Activated CD8-positive, alpha-beta memory T cell treated with anti-CD3 and anti-CD28 coated beads for 48 hours (primary cell): ENCODE data around the gene KCNIP4.

Experiments used
- DNase-seq, 3 experiments: peaks; one replicate each; pipeline ENCODE4 v3.0.0-alpha.2; 2020; ENCODE audit warnings: low read depth in 2 of 3, low spot score in 2 of 3

KCNIP4 gene

DNA sequence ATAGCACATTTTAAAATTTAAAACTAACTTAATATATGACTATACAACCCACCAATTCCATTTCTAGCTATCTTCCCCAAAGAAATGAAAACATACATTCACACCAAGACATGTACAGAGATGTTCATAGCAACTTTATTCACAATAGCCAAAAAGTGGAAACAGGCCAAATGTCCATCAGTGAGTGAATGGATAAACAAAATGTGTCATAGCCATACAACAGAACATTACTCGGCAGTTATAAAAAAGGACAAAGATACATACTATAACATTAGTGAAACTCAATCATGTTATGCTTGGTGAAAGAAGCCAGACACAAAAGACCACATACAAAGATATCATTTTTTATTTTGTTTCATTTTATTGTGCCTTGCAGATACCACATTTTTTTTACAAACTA lies 851.5 kb downstream of the KCNIP4 start:
- DNase-seq = no peak

DNA sequence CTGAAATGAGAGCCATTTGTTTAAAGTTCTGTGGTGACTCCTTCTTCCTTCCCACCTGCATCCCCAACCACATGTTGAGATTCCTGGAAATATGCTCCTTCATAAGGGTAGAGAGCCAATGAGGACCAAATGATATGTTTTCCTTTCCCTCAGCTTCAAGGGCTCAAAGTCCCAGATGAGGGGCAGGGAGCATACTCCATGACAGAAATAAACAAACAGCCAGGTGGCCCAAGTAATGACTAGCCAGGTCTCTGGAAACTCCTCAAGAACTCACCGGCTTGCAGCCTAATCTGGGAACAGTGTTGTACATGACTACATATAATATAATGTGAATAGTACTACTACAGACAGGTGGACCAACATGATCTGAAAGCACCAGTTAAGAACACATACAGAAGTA lies 856.0 kb downstream of the KCNIP4 start:
- no peak for DNase-seq

DNA sequence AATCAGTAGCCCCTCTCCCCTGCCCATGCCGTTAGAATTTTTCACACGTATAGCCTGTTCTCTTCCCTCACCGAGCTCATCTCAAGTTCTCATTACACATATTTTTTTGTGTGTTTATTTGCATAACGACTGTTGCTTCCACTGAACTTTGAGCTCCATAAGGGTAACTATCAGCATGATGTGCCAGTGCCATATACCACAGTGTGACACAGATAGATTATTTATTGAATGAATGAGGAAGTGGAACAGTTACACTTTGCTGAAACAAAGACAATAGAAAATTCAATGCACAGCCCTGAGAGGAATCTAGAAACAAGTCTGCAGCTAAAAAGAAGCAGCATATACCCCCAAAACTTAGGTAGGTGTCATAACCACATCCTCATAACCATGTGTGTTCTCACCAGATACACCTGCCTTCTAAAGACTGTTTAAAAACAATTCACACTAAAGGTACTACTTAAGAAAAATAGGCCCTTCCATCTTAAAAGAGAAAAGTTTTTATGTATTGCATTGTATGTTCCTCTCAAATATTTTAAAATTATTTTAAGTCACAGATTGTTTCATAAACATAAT lies 858.4 kb downstream of the KCNIP4 start:
- DNase-seq = no peak

DNA sequence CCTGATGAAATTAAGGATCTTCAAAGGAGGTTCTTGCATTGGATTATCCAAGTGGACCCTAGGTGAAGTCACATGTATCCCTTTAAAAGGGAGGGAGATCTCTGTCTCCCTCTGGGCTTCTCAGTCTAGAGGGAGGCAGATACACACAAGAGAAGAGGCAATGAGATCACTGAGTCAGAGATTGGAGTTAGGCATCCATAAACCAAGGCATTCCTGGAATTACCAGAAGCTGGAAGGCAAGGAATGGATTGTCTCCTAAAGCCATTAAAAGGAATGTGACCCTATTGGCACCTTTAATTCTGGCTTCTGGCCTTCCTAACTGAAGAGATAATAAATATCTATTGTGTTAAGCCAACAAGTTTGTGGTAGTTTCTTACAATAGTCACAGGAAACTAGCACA lies 865.2 kb downstream of the KCNIP4 start:
- DNase-seq = no peak

DNA sequence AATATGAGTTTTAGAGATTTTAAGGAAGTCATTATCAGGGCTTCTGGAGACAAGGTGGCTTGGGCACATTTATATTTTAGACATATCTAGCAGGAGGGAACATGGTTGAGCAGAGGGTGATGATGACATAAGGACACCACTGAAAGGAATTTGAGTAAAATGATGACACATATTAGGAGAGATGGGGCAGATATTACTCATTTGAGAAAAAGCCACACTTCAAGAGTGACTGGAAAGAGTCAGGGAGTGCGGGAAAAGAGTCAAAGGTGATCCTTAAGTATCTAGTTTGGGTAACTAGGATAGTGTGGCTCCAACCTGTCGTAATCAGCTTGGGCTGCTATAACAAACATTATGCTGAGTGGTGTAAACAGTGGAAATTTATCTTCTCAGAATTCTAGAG lies 870.6 kb downstream of the KCNIP4 start:
- no peak for DNase-seq

DNA sequence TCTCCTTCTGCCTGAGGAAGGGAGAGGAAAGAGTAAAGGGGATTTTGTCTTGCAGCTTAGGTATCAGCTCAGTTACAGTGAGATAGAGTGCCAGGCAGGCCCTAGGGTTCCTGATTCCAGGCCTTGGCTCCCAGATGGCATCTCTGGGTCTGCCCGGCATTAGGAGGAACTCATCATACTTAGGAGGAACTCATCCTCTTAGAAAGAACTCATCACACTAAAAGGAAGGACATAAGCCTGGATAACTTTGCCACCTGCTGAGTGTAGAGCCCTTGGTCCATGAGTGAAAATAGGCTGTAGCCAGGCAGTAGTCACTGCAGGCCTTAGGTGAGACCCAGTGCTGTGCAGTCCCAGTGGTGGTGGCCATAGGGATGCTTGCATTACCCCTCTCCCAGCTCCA lies 881.2 kb downstream of the KCNIP4 start:
- DNase-seq = no peak

DNA sequence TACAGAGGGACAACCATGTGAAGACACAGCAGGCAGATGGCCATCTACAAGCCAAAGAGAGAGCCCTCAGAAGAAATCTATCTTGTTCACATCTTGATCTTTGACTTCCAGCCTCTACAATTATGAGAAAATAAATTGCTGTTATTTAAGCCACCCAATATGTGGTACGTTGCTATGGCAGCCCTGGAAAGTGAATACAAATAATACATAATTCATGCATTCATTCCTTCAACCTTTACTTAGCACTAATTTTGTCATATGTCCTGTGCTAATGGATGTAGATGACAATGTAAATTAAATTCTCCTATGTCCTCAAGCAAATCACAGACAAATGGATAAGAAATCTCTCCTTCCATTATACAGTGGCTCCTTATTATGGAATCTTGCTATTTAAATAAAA lies 886.7 kb downstream of the KCNIP4 start:
- no peak for DNase-seq

DNA sequence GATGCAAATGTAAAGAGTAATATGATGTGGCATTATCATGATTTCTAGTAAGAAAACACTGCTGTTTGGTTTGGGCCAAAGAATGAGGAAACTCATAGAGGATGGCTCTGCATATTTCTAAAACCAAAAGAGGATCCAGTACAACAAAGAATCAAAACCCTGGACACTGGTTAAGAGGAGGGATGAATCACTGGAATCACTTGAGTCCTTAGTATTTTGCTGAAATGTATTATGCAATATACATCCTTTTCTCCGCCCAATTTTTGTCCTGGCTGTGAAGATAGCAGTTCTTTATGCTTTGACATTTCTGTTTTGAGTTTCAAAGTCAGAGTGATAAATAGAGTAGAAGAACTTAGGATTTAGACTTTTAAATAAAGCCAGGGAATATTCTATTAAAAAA lies 902.4 kb downstream of the KCNIP4 start:
- no peak for DNase-seq

DNA sequence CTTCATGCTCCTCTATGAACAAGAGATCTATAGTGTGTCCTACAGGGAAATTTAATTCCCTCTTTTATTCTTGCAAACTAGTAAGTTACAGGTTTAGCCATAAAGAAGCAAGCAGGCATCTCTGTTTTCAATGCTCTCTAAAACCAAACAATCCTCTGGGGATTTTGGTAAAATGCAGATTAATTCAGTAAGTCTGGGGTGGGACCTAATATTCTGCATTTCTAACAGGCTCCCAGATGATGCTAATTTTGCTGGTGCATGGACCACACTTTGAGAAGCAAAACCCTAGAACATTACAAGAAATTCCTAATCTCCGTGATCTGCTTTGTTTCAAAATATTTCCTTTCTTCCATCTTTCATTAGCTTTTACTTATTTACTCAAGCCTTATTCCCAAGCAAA lies 903.5 kb downstream of the KCNIP4 start:
- no peak for DNase-seq

DNA sequence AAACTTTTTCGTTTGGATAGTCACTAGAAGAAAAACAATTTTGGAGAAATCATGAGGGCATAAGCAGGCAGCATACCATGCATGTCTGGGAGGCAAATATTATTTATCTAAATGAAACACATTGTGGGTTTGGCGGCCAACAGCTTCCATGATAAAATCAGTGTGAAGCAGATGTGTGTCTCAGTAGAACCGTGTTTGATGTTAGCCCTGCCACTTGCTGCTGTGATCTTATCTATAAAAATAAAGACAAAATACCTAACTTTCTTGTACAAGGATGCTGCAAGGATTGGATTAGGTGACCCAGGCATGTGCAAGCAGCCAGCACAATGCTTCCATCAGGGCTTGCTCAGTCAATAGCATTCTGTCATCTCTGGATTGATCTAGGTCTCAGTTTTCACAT lies 906.9 kb downstream of the KCNIP4 start:
- DNase-seq = no peak

DNA sequence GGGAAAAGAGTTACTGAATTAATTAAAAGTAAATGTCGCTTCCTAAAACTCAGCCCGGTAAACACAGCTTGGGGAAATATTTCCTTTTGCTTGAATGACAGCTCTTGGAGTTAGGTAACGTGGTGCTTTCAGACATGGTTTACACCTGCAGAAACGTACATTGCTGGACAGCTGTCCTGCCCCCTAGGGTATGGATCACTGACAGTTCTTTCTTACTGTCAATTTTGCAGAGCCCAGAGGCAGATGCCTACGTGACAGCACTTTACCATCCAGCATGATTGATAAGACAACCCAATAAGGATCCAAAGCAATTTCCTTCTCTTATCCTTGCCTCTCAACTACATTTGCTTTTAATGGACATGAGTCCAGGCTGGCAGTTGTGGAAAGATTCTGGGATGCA lies 913.8 kb downstream of the KCNIP4 start:
- DNase-seq = no peak

DNA sequence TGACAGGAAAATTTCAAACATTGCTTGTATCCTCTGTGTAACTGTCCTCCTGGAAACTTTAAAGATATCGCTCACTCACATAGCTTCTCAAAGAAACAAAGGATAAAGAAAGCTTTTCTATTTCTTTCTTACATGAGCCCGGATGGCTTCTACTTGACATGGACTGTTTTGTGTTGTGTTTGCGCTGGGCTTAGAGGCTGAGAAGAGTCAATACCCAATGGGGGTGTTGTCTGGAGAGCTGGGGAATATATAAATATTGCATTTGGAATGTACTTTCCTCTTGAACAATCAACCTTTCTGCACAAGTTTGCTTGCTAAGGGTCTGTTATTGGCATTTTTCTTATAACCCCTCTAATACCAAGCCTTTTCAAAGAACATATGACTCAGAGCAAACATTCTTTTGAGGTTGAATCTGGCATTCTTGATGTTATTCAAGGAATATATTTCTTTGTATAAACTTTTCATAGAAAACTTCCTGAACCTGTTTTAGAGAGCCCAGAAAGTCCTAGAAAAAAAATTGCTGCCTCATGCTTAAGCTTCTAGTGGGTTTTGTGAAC lies 916.4 kb downstream of the KCNIP4 start:
- no peak for DNase-seq

DNA sequence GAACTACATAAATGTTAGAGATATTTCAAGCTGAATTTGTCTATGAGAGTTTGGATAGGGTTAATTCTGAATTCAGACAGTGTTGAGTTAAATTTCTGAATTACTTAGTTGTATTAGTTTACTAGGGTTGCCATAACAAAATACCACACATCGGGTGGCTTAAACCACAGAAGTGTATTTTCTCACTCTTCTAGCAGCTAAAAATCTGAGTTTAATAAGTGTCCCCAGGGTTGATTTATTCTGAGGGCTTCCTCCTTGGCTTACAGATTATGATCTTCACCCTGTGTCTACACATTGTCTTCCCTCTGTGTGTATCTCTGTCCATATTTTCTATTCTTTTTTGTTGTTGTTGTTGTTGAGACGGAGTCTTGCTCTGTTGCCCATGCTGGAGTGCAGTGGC lies 929.8 kb downstream of the KCNIP4 start:
- DNase-seq = no peak

DNA sequence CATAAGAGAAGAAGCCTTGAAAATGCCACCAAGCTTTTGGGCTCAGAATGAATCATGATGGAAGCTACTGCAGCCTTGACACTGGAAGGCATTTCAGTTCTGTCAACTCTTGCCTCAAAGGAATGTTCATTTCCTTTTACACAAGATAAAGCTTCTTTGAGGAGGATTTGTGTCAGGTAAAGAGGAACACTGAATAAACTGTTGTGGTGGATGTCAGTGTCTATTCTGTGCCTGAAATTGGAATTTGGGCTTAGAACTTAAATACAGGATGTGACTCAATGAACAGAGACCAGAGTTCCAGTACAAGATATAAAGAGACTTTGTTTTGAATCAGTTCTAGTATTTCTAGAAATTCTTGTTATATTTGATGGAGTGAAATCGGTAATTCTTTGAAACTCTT lies 935.1 kb downstream of the KCNIP4 start:
- DNase-seq = no peak

DNA sequence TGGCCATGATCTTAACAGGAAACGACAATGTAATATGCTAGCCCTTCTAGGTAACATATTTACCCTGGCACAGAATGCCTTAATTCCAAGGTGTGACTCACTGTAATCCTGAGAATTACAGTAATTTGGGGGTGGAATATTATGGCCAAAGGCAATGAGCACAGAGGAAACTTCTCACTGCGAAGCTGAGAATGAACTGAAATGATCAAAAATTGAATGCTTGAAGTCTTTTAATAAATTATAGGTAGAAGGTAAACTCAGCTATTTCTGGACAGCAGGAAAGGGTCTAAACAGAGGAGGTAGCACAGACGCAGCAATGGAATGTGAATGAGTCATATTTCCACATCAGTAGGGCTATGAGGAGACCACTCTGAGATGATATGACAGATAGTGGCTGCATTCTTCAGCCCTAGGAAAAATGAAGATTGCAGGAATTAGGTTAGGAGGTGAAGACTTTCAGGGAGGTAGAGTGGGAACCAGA lies 935.7 kb downstream of the KCNIP4 start:
- DNase-seq = no peak

DNA sequence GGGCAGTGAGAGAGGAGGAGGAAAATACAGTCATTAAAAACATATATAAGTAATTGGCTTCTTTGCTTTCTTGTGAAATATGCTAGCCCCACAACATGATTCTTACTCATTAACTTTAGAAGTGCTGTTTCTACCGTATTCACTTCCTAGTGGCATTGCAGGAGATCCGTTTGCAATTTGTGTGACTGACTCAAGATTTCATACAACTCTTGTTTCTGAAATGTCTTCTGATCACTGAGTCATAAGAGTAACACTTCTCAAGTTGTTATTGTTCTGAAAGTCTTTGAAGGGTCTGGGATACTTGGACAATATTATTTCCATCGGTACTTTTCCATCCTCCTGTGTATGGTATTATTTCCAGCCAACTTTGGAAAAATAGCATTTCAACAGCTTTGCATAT lies 937.5 kb downstream of the KCNIP4 start:
- no peak for DNase-seq

DNA sequence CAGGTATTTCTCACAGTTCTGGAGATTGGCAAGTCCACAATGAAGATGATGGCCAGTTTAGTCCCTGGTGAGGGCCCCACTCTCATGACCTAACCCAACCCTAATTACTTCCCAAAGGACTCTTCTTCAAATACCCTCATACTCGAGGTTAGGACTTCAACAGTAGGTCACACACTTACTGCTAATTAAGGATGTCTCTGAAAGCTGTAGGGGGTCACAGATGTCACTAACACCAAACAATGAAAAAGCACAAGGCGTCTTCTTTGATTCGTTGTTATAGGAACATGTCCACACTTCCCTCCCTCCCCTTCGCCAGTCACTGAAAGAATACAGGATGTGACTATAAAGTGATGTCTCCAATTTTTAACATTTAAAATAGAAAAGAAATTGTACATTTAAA lies 938.6 kb downstream of the KCNIP4 start:
- no peak for DNase-seq

DNA sequence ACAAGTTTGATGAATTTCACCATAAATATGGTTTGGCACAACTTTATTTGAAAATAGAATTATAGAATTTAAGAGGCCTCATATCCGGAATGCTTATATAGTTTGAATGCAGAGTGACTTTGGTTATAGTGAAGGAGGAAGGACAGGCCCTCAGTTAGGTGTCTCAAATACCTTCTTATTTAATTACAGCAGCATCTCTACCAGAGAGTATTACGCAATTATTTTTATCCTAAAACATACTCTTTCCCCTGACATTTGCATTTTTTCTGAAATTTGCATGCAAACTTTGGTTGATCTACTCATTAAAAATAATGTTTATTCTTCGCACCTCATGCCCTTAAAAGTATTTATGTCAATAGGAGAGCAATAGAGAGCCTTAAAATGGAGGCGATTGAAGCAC lies 942.9 kb downstream of the KCNIP4 start:
- no peak for DNase-seq

DNA sequence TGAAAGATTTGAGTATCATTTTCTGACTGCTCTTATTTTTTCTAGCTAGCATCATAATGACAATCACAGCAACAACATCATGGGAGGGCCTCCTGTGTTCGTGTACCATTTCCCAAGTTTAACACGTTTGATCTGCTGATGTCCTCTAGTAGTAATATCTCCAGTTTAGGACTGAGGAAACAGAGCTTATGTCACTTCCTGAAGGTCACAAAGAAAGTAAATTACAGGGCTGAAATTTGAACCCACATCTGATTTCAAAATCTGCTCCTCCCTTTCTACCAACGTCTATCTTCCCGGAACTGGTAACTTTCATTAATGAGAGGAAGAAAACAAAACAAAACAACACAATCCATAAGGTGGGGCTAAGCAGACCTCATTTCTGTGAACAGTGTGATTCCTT lies 945.6 kb downstream of the KCNIP4 start:
- no peak for DNase-seq

DNA sequence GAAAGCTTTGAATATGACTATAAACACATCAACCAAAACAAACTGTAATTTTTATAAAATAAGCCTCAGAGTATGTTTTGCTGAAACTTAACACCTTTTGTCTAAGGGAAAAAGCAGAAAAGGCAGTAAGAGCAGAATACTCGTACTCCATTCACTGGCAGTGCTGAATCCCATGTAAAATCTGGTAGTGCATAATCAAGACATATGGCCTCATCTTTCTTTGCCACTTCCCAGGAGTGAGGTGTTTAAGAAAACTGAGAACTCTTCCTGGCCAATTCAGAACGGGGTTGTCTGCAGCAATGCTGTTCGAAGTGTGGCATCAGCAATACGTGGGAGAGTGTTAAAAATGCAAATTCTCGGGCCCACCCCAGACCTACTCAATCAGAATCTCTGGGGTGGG lies 946.3 kb downstream of the KCNIP4 start:
- DNase-seq = no peak

DNA sequence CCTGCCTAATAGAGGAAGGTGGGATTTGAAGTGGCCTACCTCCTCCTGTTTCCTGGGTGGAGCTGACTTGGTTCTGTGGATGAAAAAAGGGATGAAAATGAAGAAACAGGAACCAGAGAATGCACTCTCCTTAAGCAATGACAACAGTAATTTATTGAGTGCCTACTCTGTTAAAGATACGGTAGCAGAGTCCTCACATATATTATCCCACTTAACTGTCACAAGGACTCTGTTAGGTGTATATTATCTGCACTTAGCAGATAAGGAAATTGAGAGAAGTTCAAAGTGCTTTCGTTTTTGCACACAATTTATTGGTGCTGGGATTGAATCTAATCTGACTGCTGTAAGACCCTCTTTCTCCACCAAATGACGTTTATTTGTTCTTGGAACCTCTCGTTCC lies 947.1 kb downstream of the KCNIP4 start:
- no peak for DNase-seq

DNA sequence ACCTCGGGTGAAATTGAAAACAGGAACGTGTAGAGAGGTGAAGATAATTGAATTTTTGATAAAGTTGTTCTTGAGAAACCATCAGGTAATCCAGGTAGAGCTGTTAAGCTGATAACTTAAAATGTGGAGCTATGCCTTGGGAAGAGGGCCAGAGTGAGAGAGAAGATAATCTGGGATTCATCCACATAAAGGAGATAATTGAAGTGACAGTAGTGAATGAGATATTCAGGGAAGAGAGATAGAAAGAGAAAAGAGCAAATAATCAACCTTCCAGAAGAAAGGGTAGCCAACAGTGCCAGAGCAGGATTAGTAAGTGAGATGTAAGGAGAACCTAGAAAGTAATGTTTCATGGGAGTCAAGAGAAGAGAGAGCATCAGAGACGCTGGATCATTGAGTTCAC lies 950.7 kb downstream of the KCNIP4 start:
- no peak for DNase-seq

DNA sequence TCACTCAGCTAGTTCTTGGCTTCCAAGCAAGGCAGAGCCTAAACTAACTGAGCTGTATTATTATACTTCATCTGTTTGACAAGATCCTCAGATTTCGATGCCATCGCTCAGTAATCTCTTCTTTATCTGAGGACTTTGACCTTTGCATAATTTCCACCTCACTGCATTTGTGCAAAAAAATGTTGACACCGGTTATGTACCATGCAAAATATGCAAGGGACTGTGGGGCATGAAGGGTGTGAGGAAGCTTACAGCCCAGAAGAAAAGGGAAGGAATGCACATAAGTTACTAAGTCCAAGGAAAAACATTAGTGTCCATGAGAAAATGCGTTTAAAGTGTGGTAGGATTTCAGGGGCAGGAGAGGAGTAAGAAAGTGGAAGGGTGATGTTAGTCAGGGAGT lies 953.0 kb downstream of the KCNIP4 start:
- no peak for DNase-seq

DNA sequence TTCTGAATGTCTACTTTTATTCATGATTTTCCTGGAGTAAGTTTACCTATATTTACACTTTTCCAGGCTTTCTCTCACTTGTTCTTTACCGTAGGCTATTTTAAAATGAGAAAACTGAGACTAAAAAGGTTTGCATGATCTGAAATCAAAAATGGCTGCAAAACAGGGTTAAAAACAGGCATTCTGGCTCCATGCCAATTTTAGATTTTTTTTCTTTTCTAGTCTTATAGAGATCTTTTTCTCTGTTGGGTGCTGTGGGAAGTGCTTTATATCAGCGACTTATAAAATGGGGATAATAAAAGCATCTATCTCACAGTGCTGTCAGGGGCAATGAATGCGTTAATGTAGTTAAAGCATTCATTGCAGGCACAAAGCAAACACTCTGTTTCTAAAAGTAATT lies 953.6 kb downstream of the KCNIP4 start:
- DNase-seq = no peak
